CD4-positive, alpha-beta T cell treated with Interleukin-6 at 100 ng/mL for 8 hours (primary cell): ENCODE results near the gene ARHGAP30.
"Not testable (repeated sequence)": the region's sequence is repeated elsewhere in the genome, so short reads cannot be mapped to it uniquely, and the experiment has no call there.

Experiments used
- DNase-seq: peaks from one replicate; pipeline ENCODE4 v3.0.0-alpha.2; 2020; ENCODE audit warnings: mixed read lengths, low spot score

The ARHGAP30 gene

GRCh38 chr1:161071886-161072371 lies 2.2 kb upstream of the ARHGAP30 start:
- peak; percentile 49 for DNase-seq

GRCh38 chr1:161070761-161071160 lies 1.1 kb upstream of the ARHGAP30 start:
- DNase-seq: no peak

- no peak for DNase-seq
These were observed 450 bp downstream of the ARHGAP30 start for GRCh38 chr1:161069241-161069640.

- DNase-seq: peak; percentile 87
These were observed 1.1 kb downstream of the ARHGAP30 start for GRCh38 chr1:161068306-161069234.

- DNase-seq: peak; percentile 18
These were observed 3.0 kb downstream of the ARHGAP30 start for GRCh38 chr1:161066694-161067093.

GRCh38 chr1:161065681-161066080 lies 4.0 kb downstream of the ARHGAP30 start:
- not testable (repeated sequence) for DNase-seq

GRCh38 chr1:161063936-161064335 lies 5.8 kb downstream of the ARHGAP30 start:
- not testable (repeated sequence) for DNase-seq

- no peak for DNase-seq
These were observed 8.3 kb downstream of the ARHGAP30 start for GRCh38 chr1:161061419-161061818.

- DNase-seq: no peak
These were observed 10.4 kb downstream of the ARHGAP30 start for GRCh38 chr1:161059293-161059692.

GRCh38 chr1:161054805-161055204 lies 14.9 kb downstream of the ARHGAP30 start:
- no peak for DNase-seq

- no peak for DNase-seq
These were observed 15.5 kb downstream of the ARHGAP30 start for GRCh38 chr1:161054232-161054631.

- DNase-seq: no peak
These were observed 16.8 kb downstream of the ARHGAP30 start for GRCh38 chr1:161052899-161053298.

- DNase-seq: no peak
These were observed 18.5 kb downstream of the ARHGAP30 start for GRCh38 chr1:161051219-161051618.

- no peak for DNase-seq
These were observed 20.6 kb downstream of the ARHGAP30 start for GRCh38 chr1:161048949-161049722.

GRCh38 chr1:161047436-161048420 lies 22.0 kb downstream of the ARHGAP30 start:
- DNase-seq: no peak

- no peak for DNase-seq
These were observed 23.0 kb downstream of the ARHGAP30 start for GRCh38 chr1:161046605-161047228.

- DNase-seq: peak; percentile 92
These were observed 23.7 kb downstream of the ARHGAP30 start, which contains the start of gene USF1 for GRCh38 chr1:161045736-161046604. Gene USF1, minus strand, starts transcription at chr1:161045977. Its CDS starts 2,702 bp downstream, at chr1:161043275.

GRCh38 chr1:161044908-161045735 lies 24.6 kb downstream of the ARHGAP30 start:
- peak; percentile 54 for DNase-seq

GRCh38 chr1:161044535-161044907 lies 25.2 kb downstream of the ARHGAP30 start:
- no peak for DNase-seq
